Measurements from ENCODE around the gene ATP2C1. TPM values are rescaled to one million over a fixed set of nuclear protein-coding genes. Genes with fewer than 3 reads are reported as not detected.

Gene ATP2C1
- total and polyA plus RNA-seq, 2 of the 13 experiments (the other 11 are each of a cell fraction or from before 2014, with no cell fraction given): 32.4 to 37.6 TPM

- TF ChIP-seq, protein P1, sequence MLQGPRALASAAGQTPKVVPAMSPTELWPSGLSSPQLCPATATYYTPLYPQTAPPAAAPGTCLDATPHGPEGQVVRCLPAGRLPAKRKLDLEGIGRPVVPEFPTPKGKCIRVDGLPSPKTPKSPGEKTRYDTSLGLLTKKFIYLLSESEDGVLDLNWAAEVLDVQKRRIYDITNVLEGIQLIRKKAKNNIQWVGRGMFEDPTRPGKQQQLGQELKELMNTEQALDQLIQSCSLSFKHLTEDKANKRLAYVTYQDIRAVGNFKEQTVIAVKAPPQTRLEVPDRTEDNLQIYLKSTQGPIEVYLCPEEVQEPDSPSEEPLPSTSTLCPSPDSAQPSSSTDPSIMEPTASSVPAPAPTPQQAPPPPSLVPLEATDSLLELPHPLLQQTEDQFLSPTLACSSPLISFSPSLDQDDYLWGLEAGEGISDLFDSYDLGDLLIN (CRISPR knock-in tag; IDR thresholded peaks at IDR 0.05; ENCODE audit: borderline replicate concordance): no peak
- no peak for TF ChIP-seq TCF7L2 (IDR thresholded peaks at IDR 0.05; ENCODE audit: low read depth, low read length)
- no peak for TF ChIP-seq HNF1A (IDR thresholded peaks at IDR 0.05; ENCODE audit: low read depth)
- no peak; the same call in 1 of the 2 replicates for TF ChIP-seq HNF1A (CRISPR knock-in tag; IDR thresholded peaks at IDR 0.05; ENCODE audit: borderline replicate concordance)
- 0 out of 2 replicates have a peak, but pooled peaks have one; percentile 41 for TF ChIP-seq AKNA (CRISPR knock-in tag; IDR thresholded peaks at IDR 0.05; ENCODE audit: borderline replicate concordance)
- no peak for TF ChIP-seq ZNF550 (CRISPR knock-in tag; IDR thresholded peaks at IDR 0.05; ENCODE audit: borderline replicate concordance)
- no peak for TF ChIP-seq BATF2 (CRISPR knock-in tag; IDR thresholded peaks at IDR 0.05)
- no peak for TF ChIP-seq ZNF674 (CRISPR knock-in tag; IDR thresholded peaks at IDR 0.05; ENCODE audit: low read depth)
- no peak for TF ChIP-seq NR2F6 (IDR thresholded peaks at IDR 0.05)
- TF ChIP-seq NR2F6 (CRISPR knock-in tag; IDR thresholded peaks at IDR 0.05): peak; percentile 23; the same call in 1 of the 2 replicates
- no peak for TF ChIP-seq PHB2 (IDR thresholded peaks at IDR 0.05; ENCODE audit: partially characterized antibody)
- no peak for TF ChIP-seq FOXP1 (IDR thresholded peaks at IDR 0.05)
- TF ChIP-seq FOXP1 (CRISPR knock-in tag; IDR thresholded peaks at IDR 0.05): no peak
- no peak for TF ChIP-seq FIP1L1 (IDR thresholded peaks at IDR 0.05; ENCODE audit: borderline replicate concordance, insufficient read depth, low read depth, low read length)
- TF ChIP-seq ZNF430 (CRISPR knock-in tag; IDR thresholded peaks at IDR 0.05): peak; percentile 93
- TF ChIP-seq XBP1 (CRISPR knock-in tag; IDR thresholded peaks at IDR 0.05): no peak
- TF ChIP-seq RAD51 (IDR thresholded peaks at IDR 0.05; ENCODE audit: borderline replicate concordance): no peak
- TF ChIP-seq ARID2 (CRISPR knock-in tag; IDR thresholded peaks at IDR 0.05; ENCODE audit: borderline replicate concordance): no peak
- TF ChIP-seq, protein P2, sequence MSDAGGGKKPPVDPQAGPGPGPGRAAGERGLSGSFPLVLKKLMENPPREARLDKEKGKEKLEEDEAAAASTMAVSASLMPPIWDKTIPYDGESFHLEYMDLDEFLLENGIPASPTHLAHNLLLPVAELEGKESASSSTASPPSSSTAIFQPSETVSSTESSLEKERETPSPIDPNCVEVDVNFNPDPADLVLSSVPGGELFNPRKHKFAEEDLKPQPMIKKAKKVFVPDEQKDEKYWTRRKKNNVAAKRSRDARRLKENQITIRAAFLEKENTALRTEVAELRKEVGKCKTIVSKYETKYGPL (CRISPR knock-in tag; IDR thresholded peaks at IDR 0.05): no peak
Observed at GRCh38 chr3:130893376-130894129, at the start of gene ATP2C1 (continued).

All from HepG2 (cell line).